ENCODE measurements around the gene TRPC4AP.

- no peak for TF ChIP-seq CTCF (IDR thresholded peaks at IDR 0.05)
- no peak for TF ChIP-seq POLR2AphosphoS5 (IDR thresholded peaks at IDR 0.05; ENCODE audit: insufficient read depth in 1 of 2, low read depth in 1 of 2)
Measured at GRCh38 chr20:35013421-35014411, 78.9 kb downstream of the TRPC4AP start.
